HAP-1 (cell line): Measurements from ENCODE around the gene FN3K.
A peak's percentile ranks its signal among the peaks of the same experiment; 100 is the strongest.
"Not testable (repeated sequence)": the region's sequence is repeated elsewhere in the genome, so short reads cannot be mapped to it uniquely, and the experiment has no call there.

Experiments used
- DNase-seq, 2 experiments: peaks; one replicate each; pipeline ENCODE4 v3.0.0-alpha.2; 2016 to 2020; ENCODE audit warnings: low spot score in 2 of 2
- H3K27me3 ChIP-seq: fragments of 250-450 bp; sonication (Bioruptor Pico); 2 replicates; pipeline ENCODE4 v1.5.1; 2020; ENCODE audit warnings: low read depth, mild to moderate bottlenecking, moderate library complexity
- H3K36me3 ChIP-seq: fragments of 250-450 bp; sonication (Bioruptor Pico); replicated peaks from 2 replicates; pipeline ENCODE4 v1.5.1; 2020; ENCODE audit warnings: mild to moderate bottlenecking
- H3K4me1 ChIP-seq: fragments of 250-450 bp; sonication (Bioruptor Pico); 2 replicates; pipeline ENCODE4 v1.5.1; 2020; ENCODE audit warnings: mild to moderate bottlenecking
- H3K4me3 ChIP-seq: fragments of 250-450 bp; sonication (Bioruptor Pico); 2 replicates; pipeline ENCODE4 v1.5.1; 2020; ENCODE audit warnings: mild to moderate bottlenecking, moderate library complexity
- H3K9me3 ChIP-seq: fragments of 250-450 bp; sonication (Bioruptor Pico); 2 replicates; pipeline ENCODE4 v1.5.1; 2020; ENCODE audit warnings: mild to moderate bottlenecking, moderate library complexity
- in situ Hi-C: fragments of 300-500 bp; cut with MboI; formaldehyde crosslinking; loops from 3 replicates; pipeline ENCODE4 v1.14.3; 2020; ENCODE audit warnings: low sequenced_read_pairs, inconsistent platforms, mixed read lengths

The FN3K gene

DNA sequence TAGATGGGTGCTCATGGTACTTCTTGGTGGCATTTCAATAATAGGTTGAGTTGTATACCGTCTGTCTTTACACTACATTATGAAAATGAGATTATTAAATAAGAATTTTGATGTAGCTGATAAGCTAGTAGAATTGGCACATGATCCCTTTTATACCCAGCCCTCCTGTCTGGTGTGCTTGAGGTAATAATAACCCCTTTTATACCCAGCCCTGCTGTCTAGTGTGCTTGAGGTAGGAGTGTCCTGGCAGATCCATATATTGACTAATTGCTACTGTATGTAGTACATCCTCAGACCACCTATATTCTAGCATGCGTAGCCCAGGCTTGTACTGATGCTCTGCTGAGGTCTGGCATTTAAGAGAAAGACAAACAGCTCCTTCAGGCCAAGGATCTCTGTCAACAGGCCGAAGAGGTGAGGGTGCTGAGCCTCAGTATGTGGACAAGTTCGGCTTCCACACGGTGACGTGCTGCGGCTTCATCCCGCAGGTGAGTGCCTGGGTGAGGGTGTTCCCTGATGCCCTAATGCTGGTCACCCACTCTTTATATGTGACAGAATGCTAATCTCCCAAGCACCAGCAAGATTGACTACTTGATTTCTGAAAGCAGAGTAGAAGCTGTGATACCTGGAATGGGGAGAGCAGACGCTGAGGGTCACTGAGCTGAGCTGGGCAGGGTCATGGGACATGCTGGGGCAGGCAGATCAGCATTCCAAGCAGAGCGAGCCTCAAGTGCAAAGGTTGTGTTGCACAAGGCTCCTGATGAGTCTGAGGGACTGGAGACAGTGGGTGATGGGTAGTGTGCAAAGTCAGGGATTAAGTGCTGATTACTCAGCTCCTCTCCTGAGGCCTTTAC lies 5.7 kb downstream of the FN3K start:
- peaks cover 23% of the 10 kb centered on the region for H3K4me1 ChIP-seq
- H3K36me3 ChIP-seq, result peaks cover 62% of the 10 kb centered on the region
- no peak for DNase-seq
- no peak overlapping the region for H3K4me3 ChIP-seq
- peaks cover 16% of the 10 kb centered on the region for H3K9me3 ChIP-seq
- H3K27me3 ChIP-seq, result no peaks in the 10 kb centered on the region
- in situ Hi-C loops, result no loop called here

DNA sequence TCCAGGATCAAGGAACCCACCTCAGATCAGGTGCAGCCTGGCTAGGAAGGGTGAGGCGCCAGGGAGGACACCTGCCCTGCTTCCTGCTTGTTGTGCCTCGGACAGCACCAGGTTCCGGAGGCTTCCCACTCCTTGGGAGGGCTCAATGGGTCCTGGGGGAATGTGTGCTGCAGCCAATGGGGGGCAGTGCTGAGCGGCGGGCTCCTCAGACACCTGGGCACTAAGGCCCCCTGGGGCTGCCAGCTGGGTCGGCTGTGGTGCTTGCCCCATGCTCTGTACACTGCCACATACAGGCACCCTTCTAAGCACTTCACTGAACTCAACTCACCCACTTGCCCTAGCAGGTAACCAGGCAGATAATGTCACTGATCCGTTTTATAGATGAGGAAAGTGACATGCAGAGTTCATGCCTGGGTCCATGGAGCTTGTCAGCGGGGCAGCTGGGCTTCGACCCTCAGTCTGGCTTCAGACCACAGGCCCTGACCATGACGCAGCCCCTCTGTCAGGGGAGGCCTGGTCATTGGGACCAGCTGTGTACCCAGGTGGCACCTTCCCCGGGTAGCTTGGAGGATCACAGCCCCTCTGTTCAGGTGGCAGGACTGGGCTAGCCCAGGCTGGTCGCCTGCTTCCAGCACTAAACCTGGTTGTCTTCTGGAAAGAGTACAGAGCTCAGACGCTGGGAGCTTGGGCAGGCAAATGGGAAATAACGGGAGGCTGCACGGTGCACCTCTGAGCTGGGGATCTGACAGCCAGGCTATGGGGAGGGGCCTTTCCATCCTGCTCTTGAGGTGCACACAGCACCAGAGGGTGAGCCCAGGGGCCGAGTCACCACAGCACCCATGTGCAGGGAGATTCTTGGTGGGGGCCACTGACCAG lies 8.2 kb downstream of the FN3K start:
- DNase-seq, result no peak
- Histone ChIP-seq H3K27me3 (no peaks in the 10 kb centered on the region), H3K4me3 (no peak overlapping the region), H3K36me3 (peaks cover 50% of the 10 kb centered on the region), H3K9me3 (peaks cover 28% of the 10 kb centered on the region), H3K4me1 (peaks cover 21% of the 10 kb centered on the region)
- in situ Hi-C loops, result no loop called here

DNA sequence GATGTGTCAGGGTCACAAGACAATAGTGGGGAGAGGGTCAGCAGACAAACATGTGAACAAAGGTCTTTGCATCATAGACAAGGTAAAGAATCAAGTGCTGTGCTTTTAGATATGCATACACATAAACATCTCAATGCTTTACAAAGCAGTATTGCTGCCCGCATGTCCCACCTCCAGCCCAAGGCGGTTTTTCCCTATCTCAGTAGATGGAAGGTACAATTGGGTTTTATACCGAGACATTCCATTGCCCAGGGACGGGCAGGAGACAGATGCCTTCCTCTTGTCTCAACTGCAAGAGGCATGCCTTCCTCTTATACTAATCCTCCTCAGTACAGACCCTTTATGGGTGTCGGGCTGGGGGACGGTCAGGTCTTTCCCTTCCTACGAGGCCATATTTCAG lies 9.3 kb downstream of the FN3K start:
- H3K27me3 ChIP-seq, in situ Hi-C loops, H3K4me3 ChIP-seq: not testable (repeated sequence)
- Histone ChIP-seq H3K9me3 (peaks cover 25% of the 10 kb centered on the region), H3K4me1 (peaks cover 21% of the 10 kb centered on the region), H3K36me3 (peaks cover 46% of the 10 kb centered on the region)
- peak; percentile 85 to 86 for DNase-seq

DNA sequence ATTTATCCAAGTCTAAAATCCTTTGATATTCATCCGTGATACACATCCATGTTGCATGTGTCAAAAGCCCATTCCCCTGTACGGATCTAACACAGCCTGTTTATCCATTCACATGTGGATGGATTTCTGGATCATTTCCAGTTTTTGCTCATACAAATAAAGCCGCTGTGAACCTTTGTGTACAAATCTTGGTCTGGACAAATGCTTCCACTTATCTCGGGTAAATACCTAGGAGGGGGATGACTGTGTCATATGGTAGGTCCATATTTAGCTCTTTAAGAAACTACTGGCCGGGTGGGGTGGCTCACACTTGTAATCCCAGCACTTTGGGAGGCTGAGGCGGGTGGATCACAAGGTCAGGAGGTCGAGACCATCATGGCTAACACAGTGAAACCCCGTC lies 10.1 kb downstream of the FN3K start:
- Histone ChIP-seq H3K4me1 (peaks cover 21% of the 10 kb centered on the region), H3K27me3 (no peaks in the 10 kb centered on the region), H3K9me3 (peaks cover 22% of the 10 kb centered on the region), H3K36me3 (peaks cover 38% of the 10 kb centered on the region), H3K4me3 (no peak overlapping the region)
- DNase-seq, result peak in 1 of 2 experiments; percentile 14
- in situ Hi-C loops, result no loop called here

DNA sequence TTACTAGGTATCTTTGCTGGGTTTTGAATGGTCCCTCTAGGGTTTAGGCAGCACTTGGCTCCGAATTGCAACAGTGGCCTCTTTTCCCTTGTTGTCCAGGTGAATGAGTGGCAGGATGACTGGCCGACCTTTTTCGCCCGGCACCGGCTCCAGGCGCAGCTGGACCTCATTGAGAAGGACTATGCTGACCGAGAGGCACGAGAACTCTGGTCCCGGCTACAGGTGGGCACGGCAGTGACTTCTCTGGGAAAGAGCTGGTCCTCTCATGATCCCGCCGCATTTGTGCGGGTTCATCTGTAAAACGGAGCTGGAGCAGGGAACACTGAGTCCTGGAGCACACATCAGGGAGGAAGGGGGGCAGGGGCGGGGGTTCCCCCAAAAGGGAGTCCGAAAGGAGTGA lies 13.3 kb downstream of the FN3K start:
- Histone ChIP-seq H3K4me1 (peaks cover 15% of the 10 kb centered on the region), H3K4me3 (no peak overlapping the region), H3K27me3 (no peaks in the 10 kb centered on the region), H3K9me3 (peaks cover 17% of the 10 kb centered on the region), H3K36me3 (peaks cover 6% of the 10 kb centered on the region)
- no peak for DNase-seq
- in situ Hi-C loops, result no loop called here

DNA sequence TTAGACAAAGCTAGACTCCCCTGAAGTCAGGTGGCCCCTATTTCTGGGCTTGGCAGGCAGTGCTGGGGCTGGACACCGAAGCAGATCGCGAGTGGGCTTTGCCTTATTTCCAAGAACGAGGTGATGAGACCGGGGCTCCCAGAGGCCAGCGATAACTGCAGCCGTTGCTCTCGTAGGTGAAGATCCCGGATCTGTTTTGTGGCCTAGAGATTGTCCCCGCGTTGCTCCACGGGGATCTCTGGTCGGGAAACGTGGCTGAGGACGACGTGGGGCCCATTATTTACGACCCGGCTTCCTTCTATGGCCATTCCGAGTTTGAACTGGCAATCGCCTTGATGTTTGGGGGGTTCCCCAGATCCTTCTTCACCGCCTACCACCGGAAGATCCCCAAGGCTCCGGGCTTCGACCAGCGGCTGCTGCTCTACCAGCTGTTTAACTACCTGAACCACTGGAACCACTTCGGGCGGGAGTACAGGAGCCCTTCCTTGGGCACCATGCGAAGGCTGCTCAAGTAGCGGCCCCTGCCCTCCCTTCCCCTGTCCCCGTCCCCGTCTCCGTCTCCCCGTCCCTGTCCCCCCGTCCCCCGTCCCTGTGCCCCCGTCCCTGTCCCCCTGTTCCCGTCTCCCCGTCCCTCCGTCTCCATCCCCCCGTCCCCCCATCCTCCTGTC lies 15.0 kb downstream of the FN3K start:
- Histone ChIP-seq H3K36me3 (peaks cover 5% of the 10 kb centered on the region), H3K4me3 (no peak overlapping the region), H3K27me3 (no peaks in the 10 kb centered on the region), H3K9me3 (peaks cover 16% of the 10 kb centered on the region), H3K4me1 (peaks cover 16% of the 10 kb centered on the region)
- no peak for DNase-seq
- in situ Hi-C loops, result no loop called here

DNA sequence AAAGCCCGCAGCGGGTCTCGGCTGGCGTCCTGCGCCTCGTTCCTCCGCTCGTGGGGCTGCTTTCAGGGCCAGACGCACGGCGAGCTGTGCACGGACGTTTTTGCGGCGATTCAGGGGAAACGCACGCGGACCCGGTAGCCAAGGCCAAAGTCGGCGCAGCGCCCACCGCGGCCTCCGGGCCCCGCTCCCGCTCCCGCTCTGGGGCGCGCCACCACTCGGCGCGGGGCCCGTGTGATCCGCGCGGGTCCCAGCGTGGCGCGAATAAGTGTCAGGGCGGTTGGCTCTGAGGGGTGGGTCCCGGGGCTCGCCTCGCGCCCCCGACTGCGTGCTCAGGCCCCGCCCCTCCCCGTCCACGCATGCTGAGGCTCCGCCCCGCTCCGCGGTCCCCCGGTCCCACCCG lies 15.8 kb downstream of the FN3K start:
- Histone ChIP-seq H3K9me3 (peaks cover 12% of the 10 kb centered on the region), H3K27me3 (no peaks in the 10 kb centered on the region), H3K36me3 (peaks cover 9% of the 10 kb centered on the region), H3K4me3 (no peak overlapping the region), H3K4me1 (peaks cover 20% of the 10 kb centered on the region)
- in situ Hi-C loops, result no loop called here
- DNase-seq, result no peak

DNA sequence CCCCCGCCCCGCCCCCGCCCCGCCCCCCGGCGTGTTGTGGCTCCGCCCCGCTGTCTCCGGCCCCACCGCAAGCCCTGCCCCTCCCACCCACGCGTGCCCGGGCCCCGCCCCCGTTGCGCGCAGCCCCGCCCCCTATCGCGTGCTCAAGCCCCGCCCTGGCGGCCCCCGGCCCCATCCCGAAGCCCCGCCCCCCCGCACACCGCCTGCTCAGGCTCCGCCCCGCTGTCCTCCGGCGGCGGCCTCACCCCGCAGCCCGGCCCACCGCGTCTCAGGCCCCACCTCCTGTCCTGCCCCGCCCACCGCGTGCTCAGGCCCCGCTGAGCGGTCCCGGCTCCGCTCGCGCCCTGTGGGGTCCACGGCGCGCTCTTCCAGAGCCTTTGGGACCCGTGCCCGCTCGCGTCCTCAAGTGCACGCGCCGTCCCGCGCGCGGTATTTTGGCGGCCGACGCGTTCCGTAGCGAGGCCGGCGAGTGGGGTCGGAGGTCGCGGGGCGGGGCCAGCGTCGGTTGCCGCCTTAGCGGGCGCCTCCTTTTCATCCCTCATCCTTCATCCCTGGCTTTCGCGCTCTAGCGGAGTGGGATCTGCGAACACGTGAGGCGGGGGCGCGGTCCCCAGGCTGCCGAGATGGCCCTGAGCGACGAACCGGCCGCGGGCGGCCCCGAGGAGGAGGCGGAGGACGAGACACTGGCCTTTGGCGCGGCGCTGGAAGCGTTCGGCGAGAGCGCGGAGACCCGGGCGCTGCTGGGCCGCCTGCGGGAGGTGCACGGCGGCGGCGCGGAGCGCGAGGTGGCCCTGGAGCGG lies 16.4 kb downstream of the FN3K start, which contains the start of gene TBCD:
TSS of gene TBCD (plus strand) at position 495 of the 800 bp plus-strand sequence. CDS start at position 624, 129 bp downstream.
- H3K9me3 ChIP-seq, result peaks cover 10% of the 10 kb centered on the region
- peak; percentile 83 to 93 for DNase-seq
- H3K4me1 ChIP-seq, result peaks cover 22% of the 10 kb centered on the region
- no peaks in the 10 kb centered on the region for H3K27me3 ChIP-seq
- H3K4me3 ChIP-seq, result peak within 1 kb of the TSS; percentile 87
- in situ Hi-C loops, result no loop called here
- peaks cover 15% of the 10 kb centered on the region for H3K36me3 ChIP-seq

DNA sequence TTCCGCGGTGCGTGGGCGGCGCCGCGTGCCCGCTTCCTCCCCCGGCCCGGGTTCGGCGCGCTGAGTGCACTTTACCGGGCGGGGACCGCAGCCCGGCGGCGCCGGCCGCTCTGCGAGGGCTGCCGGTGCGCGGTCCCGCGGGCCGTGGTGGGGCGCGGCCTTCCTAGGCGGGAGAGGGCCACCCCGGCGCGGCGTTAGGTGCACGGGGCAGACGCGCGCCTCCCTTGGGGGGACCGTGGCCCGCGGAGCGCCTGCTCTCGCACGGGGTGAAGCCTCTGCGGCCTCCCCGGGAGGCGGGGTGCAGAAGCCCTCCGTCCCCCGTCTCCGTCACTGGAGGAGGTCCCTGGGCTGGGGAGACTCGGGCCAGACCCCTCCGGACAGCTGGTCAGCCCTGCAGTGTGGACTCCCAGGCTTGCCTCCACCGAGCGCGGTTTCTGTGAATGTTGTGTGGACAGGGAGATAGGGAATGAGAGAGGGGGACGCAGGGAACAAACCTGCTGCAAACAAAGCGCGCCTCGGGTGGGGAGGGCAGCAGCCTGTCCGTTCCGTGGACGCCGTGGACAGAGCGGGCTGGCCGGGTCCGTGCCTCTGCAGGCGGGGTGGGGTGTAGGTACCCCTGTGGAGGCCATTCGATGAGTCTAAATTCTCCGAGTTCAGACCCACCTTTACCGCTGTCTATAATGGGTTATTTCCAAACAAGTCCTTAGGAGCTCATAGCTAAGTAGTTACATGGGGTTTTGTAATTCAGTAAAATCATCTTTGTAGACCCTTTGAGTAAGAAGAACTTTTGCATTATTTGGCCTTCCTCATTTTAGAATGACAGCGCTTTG lies 17.2 kb downstream of the FN3K start:
- no peaks in the 10 kb centered on the region for H3K27me3 ChIP-seq
- H3K9me3 ChIP-seq, result peaks cover 4% of the 10 kb centered on the region
- peak overlapping the region; percentile 87 for H3K4me3 ChIP-seq
- in situ Hi-C loops, result no loop called here
- peak in 1 of 2 experiments; percentile 30 for DNase-seq
- peaks cover 22% of the 10 kb centered on the region for H3K4me1 ChIP-seq
- H3K36me3 ChIP-seq, result peaks cover 24% of the 10 kb centered on the region

DNA sequence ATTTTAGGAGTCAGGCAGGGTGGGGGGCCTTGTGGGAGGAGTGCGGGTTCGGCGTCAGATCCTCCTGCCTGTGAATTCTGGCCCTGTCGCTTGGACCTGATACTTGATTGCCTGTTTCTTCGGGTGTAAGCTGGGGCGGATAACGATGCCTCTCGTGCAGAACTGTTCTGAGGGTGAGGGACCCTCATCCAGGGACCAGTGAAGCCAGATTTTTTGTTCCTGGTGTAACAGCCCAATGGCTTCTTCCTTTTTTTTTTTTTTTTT lies 17.7 kb downstream of the FN3K start:
- in situ Hi-C loops, result no loop called here
- no peaks in the 10 kb centered on the region for H3K27me3 ChIP-seq
- peak overlapping the region; percentile 87 for H3K4me3 ChIP-seq
- H3K4me1 ChIP-seq, result peaks cover 22% of the 10 kb centered on the region
- DNase-seq, result peak in 1 of 2 experiments; percentile 46
- H3K9me3 ChIP-seq, result no peaks in the 10 kb centered on the region
- H3K36me3 ChIP-seq, result peaks cover 28% of the 10 kb centered on the region

DNA sequence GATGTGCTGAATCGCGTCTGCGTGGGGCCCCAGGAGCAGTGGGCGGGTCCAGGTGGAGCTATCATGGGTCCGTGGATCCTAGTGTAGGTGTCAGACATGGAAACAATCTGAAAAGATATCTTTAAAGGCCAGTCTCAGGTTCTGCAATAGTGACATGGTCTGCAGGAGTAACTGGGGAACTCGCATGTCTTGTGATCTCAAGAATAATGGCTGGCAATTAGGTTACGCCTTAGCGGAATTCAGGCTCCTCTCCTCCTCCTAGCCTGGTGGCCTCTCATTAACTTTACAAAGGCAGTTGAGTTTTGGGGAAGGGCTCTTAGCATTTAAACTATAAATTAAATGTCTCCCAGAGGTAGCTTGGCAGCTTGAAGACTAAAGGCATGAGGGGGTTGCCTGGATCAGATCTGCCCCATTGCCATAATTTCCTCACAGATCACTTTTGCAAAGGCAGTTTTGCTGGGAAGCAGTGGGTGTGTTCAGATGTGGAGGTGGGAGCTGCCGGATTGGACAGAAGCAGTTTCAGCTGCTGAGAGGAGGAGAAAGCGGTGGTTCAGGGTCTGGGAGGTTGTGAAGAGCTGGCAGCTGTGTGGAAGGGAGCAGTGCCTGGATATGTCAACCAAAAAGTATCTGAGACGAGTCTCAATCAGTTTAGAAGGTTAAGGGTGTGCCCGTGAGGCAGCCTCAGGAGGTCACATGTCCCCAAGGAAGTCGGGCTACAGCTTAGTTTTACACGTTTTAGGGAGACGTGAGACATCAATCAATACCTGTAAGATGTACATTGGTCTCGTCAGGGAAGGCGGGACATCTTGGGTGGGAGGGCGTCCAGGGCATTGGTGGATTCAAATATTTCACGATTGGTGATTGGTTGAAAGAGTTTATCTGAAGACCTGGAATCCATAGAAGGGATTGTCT lies 19.1 kb downstream of the FN3K start:
- Histone ChIP-seq H3K4me3 (peak overlapping the region; percentile 87), H3K9me3 (no peaks in the 10 kb centered on the region), H3K4me1 (peaks cover 22% of the 10 kb centered on the region), H3K36me3 (peaks cover 33% of the 10 kb centered on the region), H3K27me3 (no peaks in the 10 kb centered on the region)
- DNase-seq, result peak; percentile 95 to 99
- in situ Hi-C loops, result no loop called here

DNA sequence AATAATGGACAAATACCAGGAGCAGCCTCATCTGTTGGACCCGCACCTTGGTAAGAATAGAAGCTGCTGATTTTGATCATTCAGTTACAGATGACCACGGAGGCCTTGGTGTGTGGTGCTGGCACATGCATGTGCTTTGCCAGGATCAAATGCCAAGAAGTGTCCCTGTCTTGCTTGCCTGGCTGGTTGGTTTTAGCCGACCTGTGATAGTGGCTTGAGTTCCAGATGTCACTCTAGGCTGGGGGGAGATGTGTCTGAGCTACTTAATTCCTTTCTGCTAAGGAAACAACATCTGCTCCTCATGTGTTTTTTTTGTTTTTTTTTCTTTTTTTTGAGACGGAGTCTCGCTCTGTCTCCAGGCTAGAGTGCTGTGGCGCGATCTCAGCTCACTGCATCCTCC lies 20.8 kb downstream of the FN3K start:
- Histone ChIP-seq H3K4me3 (no peak overlapping the region), H3K9me3 (no peaks in the 10 kb centered on the region), H3K4me1 (peaks cover 25% of the 10 kb centered on the region), H3K36me3 (peaks cover 48% of the 10 kb centered on the region), H3K27me3 (no peaks in the 10 kb centered on the region)
- DNase-seq, result no peak
- in situ Hi-C loops, result no loop called here
